Gastroesophageal sphincter (tissue), 4 donors: ENCODE data around the gene PHLDA2. TPM values are rescaled to one million over a fixed set of nuclear protein-coding genes. Genes with fewer than 3 reads are reported as not detected.
A peak's percentile ranks its signal among the peaks of the same experiment; 100 is the strongest.

ENCODE experiments used
- ATAC-seq: fragments of 150-250 bp; one replicate; pipeline ENCODE4 v1.9.1; 2016; ENCODE audit warnings: mild to moderate bottlenecking, moderate library complexity
- H3K27ac ChIP-seq, 4 donors: fragments of 200-600 bp; sonication (generic) in 3 of 4; 1 replicate in 3 of 4; 2 replicates in 1 of 4; pipeline ENCODE4 v1.5.1; 2016 to 2019
- H3K27me3 ChIP-seq: fragments of 200-600 bp; sonication (generic); one replicate; pipeline ENCODE4 v1.5.1; 2019
- H3K36me3 ChIP-seq, 2 donors: fragments of 200-600 bp; sonication (generic); one replicate each; pipeline ENCODE4 v1.5.1; 2019; ENCODE audit warnings: control low read depth in 1 of 2
- H3K4me1 ChIP-seq, 3 donors: fragments of 200-600 bp; sonication (generic); 1 replicate in 2 of 3; 2 replicates in 1 of 3; pipeline ENCODE4 v1.5.1; 2016 to 2019; ENCODE audit warnings: control low read depth in 2 of 3
- H3K4me3 ChIP-seq, 2 donors: fragments of 200-600 bp; sonication (generic); one replicate each; pipeline ENCODE4 v1.5.1; 2019; ENCODE audit warnings: mild to moderate bottlenecking in 1 of 2, moderate library complexity in 1 of 2
- H3K9me3 ChIP-seq, 3 donors: fragments of 200-600 bp; sonication (generic); one replicate each; pipeline ENCODE4 v1.5.1; 2017 to 2019; ENCODE audit warnings: control low read depth in 2 of 3
- EP300 ChIP-seq: sonication (generic); formaldehyde crosslinking; IDR thresholded peaks from one replicate; pipeline ENCODE4 v1.6.1; 2017; ENCODE audit warnings: antibody characterized with exemption, mild to moderate bottlenecking
- POLR2A ChIP-seq, 2 donors: fragments of 450-650 bp; IDR thresholded peaks; one replicate each; pipeline ENCODE4 v1.6.1; 2017; ENCODE audit warnings: antibody characterized with exemption in 2 of 2, mild to moderate bottlenecking in 2 of 2, moderate library complexity in 1 of 2
- POLR2AphosphoS5 ChIP-seq: sonication (generic); formaldehyde crosslinking; IDR thresholded peaks from one replicate; pipeline ENCODE4 v1.6.1; 2017; ENCODE audit warnings: antibody characterized with exemption
- WGBS, 2 donors: methylation state at CpG; one replicate each; pipeline ENCODE4 v1.1.5; 2018; ENCODE audit warnings: low coverage in 1 of 2; 5-methylcytosine and 5-hydroxymethylcytosine counted together
- total RNA-seq, 4 donors: library from RNA; depleted of rRNA; stranded (reverse); fragments of >200 nt; gene quantifications; one replicate each; pipeline ENCODE4 v1.1.0, GENCODE V29; 2016
- TF ChIP-seq, protein P1 (sequence below), 4 experiments: fragments of 200-600 bp in 2 of 4; fragments of 450-650 bp in 2 of 4; sonication (generic) in 1 of 4; IDR thresholded peaks; one replicate each; pipeline ENCODE4 v1.5.1; 2017 to 2019; ENCODE audit warnings: antibody characterized with exemption in 4 of 4, mild to moderate bottlenecking in 2 of 4, moderate library complexity in 2 of 4

Gene PHLDA2
- total RNA-seq, 4 donors from 2014 or later: 0.82 to 5.0 (median 1.9) TPM; not detected in 1

DNA sequence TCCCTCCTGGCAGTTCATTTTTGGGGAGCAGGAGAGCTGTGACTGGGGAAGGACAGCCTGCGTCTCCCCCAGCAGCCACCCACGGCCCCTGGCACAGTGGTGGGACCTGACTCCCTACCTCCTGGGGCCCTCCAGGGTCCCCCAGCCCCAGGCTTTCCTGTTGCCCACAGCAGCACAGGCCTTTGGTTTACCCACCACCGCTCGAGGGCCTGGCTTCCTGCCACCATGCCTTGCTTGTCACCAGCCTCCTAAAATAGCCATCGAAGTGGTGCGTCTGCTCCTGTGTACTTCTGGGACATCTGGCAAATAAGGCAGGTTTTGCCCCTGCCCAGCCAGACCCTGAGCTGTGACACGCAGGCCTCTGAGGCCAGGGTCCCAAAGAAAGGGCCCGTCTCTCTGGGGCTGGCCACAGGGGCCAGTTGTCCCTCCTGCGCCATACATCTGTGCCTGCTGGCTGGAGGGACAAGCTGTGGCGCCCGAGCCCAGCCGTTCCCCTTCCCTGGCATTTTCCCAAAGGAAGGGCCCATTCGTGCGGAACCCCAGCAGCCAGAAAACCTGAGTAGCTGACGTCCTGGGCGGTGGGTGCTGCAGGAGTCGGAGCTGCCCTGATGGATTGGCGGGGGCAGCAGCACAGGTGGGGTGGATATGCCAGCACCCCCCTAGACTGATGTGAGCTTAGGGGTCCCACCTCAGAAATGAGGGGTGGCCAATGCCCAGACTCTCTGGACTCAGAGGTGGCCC lies 14.6 kb downstream of the PHLDA2 start:
- TF ChIP-seq POLR2A (IDR thresholded peaks at IDR 0.05) (no peak), EP300 (no peak), POLR2AphosphoS5 (no peak)
- TF ChIP-seq, protein P1, sequence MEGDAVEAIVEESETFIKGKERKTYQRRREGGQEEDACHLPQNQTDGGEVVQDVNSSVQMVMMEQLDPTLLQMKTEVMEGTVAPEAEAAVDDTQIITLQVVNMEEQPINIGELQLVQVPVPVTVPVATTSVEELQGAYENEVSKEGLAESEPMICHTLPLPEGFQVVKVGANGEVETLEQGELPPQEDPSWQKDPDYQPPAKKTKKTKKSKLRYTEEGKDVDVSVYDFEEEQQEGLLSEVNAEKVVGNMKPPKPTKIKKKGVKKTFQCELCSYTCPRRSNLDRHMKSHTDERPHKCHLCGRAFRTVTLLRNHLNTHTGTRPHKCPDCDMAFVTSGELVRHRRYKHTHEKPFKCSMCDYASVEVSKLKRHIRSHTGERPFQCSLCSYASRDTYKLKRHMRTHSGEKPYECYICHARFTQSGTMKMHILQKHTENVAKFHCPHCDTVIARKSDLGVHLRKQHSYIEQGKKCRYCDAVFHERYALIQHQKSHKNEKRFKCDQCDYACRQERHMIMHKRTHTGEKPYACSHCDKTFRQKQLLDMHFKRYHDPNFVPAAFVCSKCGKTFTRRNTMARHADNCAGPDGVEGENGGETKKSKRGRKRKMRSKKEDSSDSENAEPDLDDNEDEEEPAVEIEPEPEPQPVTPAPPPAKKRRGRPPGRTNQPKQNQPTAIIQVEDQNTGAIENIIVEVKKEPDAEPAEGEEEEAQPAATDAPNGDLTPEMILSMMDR (IDR thresholded peaks at IDR 0.05): no peak
- Histone ChIP-seq H3K27me3 (peaks cover 4% of the 10 kb centered on the region), H3K36me3 (no peaks in the 10 kb centered on the region), H3K4me1 (peaks cover 0 to 3% (median 0%) of the 10 kb centered on the region in 3 donors), H3K4me3 (no peak overlapping the region), H3K27ac (no peak overlapping the region), H3K9me3 (no peaks in the 10 kb centered on the region)
- no peak for ATAC-seq
- WGBS, 2 donors: 73% methylated on average over 3 of the region's 18 CpGs; no CpG with 5 or more reads in 1 of the 2 donors

DNA sequence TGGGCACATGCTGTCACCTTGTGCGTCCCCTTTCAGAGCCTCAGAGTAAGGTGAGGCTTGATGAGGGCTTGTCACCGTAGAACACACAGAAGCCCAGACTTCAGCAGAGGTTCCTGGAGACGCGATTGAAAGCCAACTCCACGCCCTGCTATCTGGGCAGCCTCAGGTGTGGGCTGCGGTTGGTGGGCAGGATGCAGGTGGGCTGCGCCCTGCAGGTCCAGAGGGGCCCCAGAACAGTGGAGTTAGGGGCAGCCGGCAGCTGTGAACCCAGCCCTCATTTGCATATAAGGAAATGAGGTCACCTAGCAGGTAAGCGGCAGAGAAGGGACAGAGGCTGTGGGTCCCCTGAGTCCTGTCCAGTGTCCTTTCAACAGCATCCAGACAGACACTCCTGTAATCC lies 15.4 kb downstream of the PHLDA2 start:
- Histone ChIP-seq H3K4me1 (peaks cover 0 to 11% (median 7%) of the 10 kb centered on the region in 3 donors), H3K9me3 (no peaks in the 10 kb centered on the region), H3K27me3 (peaks cover 13% of the 10 kb centered on the region), H3K36me3 (no peaks in the 10 kb centered on the region), H3K4me3 (no peak overlapping the region), H3K27ac (no peak overlapping the region)
- no peak for ATAC-seq
- WGBS, 2 donors: 37 to 100% methylated on average over 1 to 2 of the region's 9 CpGs
- no peak for TF ChIP-seq EP300
- TF ChIP-seq, protein P1 (IDR thresholded peaks at IDR 0.05): no peak
- TF ChIP-seq POLR2A (IDR thresholded peaks at IDR 0.05): no peak
- no peak for TF ChIP-seq POLR2AphosphoS5

DNA sequence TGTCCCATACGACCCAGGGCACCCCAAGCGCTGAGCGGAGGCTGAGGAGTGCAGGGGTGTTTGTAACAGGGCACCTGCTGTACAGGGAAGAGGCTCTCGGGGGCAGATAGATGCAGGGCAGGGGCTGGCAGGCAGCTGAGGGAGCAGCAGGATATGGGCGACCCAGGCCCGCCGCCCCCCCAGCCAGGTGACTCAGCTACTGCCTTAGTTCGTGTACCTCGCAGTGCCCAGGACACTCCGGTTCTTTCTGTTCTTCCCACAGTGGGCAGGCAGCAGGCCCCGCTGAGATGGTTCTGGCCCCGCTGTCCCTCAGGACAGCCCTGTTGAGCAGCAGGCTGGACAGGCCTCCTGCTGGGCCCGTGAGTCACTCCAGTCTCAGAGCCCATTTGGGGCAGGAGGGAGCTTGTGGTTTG lies 16.2 kb downstream of the PHLDA2 start:
- Histone ChIP-seq H3K27ac (no peak overlapping the region), H3K27me3 (peaks cover 20% of the 10 kb centered on the region), H3K4me3 (no peak overlapping the region), H3K9me3 (no peaks in the 10 kb centered on the region), H3K36me3 (peaks cover 0 to 3% of the 10 kb centered on the region in 2 donors), H3K4me1 (peaks cover 0 to 15% (median 7%) of the 10 kb centered on the region in 3 donors)
- ATAC-seq: no peak
- TF ChIP-seq, protein P1 (IDR thresholded peaks at IDR 0.05): no peak
- no peak for TF ChIP-seq EP300
- no peak for TF ChIP-seq POLR2A (IDR thresholded peaks at IDR 0.05)
- WGBS, 2 donors: 81% methylated on average over 4 to 6 of the region's 13 CpGs

DNA sequence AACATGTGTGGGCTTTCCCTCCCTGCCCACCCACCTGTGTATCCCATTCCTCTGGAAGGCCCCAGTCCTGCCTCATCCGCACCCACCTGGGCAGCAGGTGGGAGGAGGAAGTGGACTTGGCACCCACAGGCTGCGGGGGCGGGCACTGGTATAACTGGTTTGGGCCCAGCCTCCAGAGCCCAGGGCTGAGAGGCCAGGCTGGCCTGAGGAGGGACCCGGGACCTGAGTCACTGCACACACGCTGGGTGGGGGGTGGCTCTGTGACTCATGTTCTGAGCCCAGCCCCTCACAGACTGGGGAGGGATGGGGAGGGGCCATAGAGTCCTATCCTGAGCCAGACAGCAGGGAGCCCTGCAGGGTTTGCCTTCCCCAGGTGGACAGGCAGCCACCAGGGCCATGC lies 16.7 kb downstream of the PHLDA2 start:
- Histone ChIP-seq H3K27ac (no peak overlapping the region), H3K9me3 (no peaks in the 10 kb centered on the region), H3K4me3 (no peak overlapping the region), H3K27me3 (peaks cover 26% of the 10 kb centered on the region), H3K4me1 (peaks cover 0 to 15% (median 7%) of the 10 kb centered on the region in 3 donors), H3K36me3 (peaks cover 0 to 8% of the 10 kb centered on the region in 2 donors)
- ATAC-seq: peak; percentile 18
- WGBS, 2 donors: no CpG with 5 or more reads among the region's 5 CpGs
- TF ChIP-seq, protein P1 (IDR thresholded peaks at IDR 0.05): no peak
- TF ChIP-seq POLR2A (IDR thresholded peaks at IDR 0.05) (no peak), POLR2AphosphoS5 (no peak), EP300 (no peak)
